ENCODE measurements around the gene PCDHB15. TPM values are rescaled to one million over a fixed set of nuclear protein-coding genes. Genes with fewer than 3 reads are reported as not detected.

Gene PCDHB15
- total RNA-seq, 1 donor from 2014 or later: 2.3 TPM

DNA sequence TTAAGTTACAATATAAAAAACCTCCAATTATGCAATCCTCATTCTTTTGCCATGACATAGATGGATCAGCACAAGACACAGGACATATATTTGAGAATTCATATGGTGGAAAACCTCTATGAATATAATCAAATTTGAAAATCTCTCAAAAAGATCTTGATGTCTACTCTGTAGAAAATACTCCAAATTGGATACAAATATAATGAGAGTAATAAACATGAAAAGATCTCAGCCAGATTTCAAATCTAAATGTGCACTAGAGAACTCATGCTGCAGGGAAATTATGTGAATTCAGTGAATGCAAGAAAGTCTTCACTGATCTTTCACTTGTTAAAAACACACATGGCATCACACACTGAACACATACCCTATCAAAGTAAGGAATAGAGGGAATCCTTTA is 13.8 kb downstream of the PCDHB15 start:
- H3K9me3 Mint-ChIP-seq: peaks cover 73% of the 10 kb centered on the region
- no peaks in the 10 kb centered on the region for H3K27me3 Mint-ChIP-seq (ENCODE audit: low read depth)
- no peak overlapping the region for H3K4me3 Mint-ChIP-seq
- no peak overlapping the region for H3K27ac Mint-ChIP-seq
- DNase-seq (ENCODE audit: low spot score in 2 of 2, unreplicated experiment in 2 of 2): no peak
- no peaks in the 10 kb centered on the region for H3K4me1 Mint-ChIP-seq
- TF ChIP-seq, protein P1, sequence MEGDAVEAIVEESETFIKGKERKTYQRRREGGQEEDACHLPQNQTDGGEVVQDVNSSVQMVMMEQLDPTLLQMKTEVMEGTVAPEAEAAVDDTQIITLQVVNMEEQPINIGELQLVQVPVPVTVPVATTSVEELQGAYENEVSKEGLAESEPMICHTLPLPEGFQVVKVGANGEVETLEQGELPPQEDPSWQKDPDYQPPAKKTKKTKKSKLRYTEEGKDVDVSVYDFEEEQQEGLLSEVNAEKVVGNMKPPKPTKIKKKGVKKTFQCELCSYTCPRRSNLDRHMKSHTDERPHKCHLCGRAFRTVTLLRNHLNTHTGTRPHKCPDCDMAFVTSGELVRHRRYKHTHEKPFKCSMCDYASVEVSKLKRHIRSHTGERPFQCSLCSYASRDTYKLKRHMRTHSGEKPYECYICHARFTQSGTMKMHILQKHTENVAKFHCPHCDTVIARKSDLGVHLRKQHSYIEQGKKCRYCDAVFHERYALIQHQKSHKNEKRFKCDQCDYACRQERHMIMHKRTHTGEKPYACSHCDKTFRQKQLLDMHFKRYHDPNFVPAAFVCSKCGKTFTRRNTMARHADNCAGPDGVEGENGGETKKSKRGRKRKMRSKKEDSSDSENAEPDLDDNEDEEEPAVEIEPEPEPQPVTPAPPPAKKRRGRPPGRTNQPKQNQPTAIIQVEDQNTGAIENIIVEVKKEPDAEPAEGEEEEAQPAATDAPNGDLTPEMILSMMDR (IDR thresholded peaks at IDR 0.05; ENCODE audit: unreplicated experiment): no peak
- peaks cover 77% of the 10 kb centered on the region for H3K36me3 Mint-ChIP-seq

GRCh38 chr5:141260458-141261237 is 15.5 kb downstream of the PCDHB15 start:
- Mint-ChIP-seq H3K27ac (no peak overlapping the region), H3K4me3 (no peak overlapping the region), H3K9me3 (peaks cover 70% of the 10 kb centered on the region), H3K27me3 (ENCODE audit: low read depth) (no peaks in the 10 kb centered on the region), H3K36me3 (peaks cover 75% of the 10 kb centered on the region), H3K4me1 (no peaks in the 10 kb centered on the region)
- DNase-seq (ENCODE audit: low spot score in 2 of 2, unreplicated experiment in 2 of 2): no peak
- TF ChIP-seq, protein P1 (IDR thresholded peaks at IDR 0.05; ENCODE audit: unreplicated experiment): no peak

DNA sequence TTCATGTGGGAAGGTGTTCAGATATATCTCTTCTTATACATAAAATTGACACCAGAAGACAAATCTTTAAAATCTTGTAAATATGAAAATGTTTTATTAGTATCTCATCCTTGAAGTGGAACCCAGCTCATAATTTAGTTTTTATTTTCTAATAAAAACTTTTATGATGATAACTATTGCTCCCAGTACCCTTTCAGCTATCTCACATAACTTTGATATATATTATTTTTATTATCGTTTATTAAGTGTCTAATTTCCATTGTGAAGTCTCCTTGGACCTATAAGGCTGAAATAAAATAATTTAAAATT is 16.0 kb downstream of the PCDHB15 start:
- H3K4me1 Mint-ChIP-seq: no peaks in the 10 kb centered on the region
- DNase-seq (ENCODE audit: low spot score in 2 of 2, unreplicated experiment in 2 of 2): no peak
- peaks cover 75% of the 10 kb centered on the region for H3K36me3 Mint-ChIP-seq
- H3K9me3 Mint-ChIP-seq: peaks cover 70% of the 10 kb centered on the region
- no peak overlapping the region for H3K27ac Mint-ChIP-seq
- TF ChIP-seq, protein P1 (IDR thresholded peaks at IDR 0.05; ENCODE audit: unreplicated experiment): no peak
- no peak overlapping the region for H3K4me3 Mint-ChIP-seq
- H3K27me3 Mint-ChIP-seq (ENCODE audit: low read depth): no peaks in the 10 kb centered on the region

DNA sequence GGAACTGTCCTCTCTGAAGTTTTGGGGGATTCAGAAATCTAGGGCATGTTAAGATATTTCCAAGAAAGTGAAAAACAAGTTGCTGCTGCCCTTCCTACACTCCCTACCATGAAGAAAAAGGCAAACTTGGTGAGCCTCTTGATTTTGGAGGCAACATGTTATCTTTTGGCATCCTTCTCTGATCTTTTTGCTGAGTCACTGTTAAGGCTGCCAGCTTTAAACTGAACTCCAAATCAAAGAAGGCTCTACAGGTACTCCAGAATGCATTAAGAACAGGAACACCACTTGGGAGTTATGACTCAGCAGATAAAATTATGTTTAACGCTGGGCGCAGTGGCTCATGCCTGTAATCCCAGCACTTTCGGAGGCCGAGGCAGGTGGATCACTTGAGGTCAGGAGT is 24.0 kb downstream of the PCDHB15 start:
- Mint-ChIP-seq H3K4me3 (no peak overlapping the region), H3K36me3 (peaks cover 70% of the 10 kb centered on the region), H3K27ac (no peak overlapping the region), H3K9me3 (peaks cover 78% of the 10 kb centered on the region), H3K4me1 (no peaks in the 10 kb centered on the region), H3K27me3 (ENCODE audit: low read depth) (no peaks in the 10 kb centered on the region)
- no peak for DNase-seq (ENCODE audit: low spot score in 2 of 2, unreplicated experiment in 2 of 2)
- TF ChIP-seq, protein P1 (IDR thresholded peaks at IDR 0.05; ENCODE audit: unreplicated experiment): no peak

DNA sequence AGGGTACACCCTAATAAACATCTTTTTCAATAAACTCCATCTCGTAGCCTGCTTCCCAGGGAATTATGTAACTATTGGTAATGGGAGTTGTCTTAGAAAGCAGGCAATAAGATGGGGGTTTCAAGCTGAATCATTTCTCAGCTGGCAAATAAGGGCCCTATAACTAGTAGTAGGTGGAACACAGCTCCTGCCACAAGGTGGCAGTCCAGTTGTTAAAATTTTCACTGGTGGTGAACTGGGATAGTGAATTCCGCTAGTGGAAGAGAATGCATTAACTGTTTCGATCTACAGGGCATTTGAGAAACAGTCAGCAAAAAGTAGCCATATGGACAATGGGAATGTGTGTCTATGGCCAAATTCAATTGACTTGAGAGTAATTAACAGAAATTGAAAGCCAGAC is 27.7 kb downstream of the PCDHB15 start:
- Mint-ChIP-seq H3K27ac (no peak overlapping the region), H3K36me3 (peaks cover 66% of the 10 kb centered on the region), H3K27me3 (ENCODE audit: low read depth) (no peaks in the 10 kb centered on the region), H3K4me1 (no peaks in the 10 kb centered on the region), H3K9me3 (peaks cover 71% of the 10 kb centered on the region), H3K4me3 (no peak overlapping the region)
- no peak for DNase-seq (ENCODE audit: low spot score in 2 of 2, unreplicated experiment in 2 of 2)
- TF ChIP-seq, protein P1 (IDR thresholded peaks at IDR 0.05; ENCODE audit: unreplicated experiment): no peak

All from mesothelial cell of epicardium (in vitro differentiated cells).